Measurements from ENCODE around the gene MYRF. TPM values are rescaled to one million over a fixed set of nuclear protein-coding genes. Genes with fewer than 3 reads are reported as not detected.

The MYRF gene
- 1 to 10 TPM in 7 of 10 donors, under 1 TPM in 3; 0.48 to 2.2 (median 1.1) TPM for polyA plus RNA-seq (ENCODE audit: insufficient read length in 10 of 10)
- long read RNA-seq, donor 1: 0 reads
- long read RNA-seq, donor 2: 0 reads
- long read RNA-seq, donor 3: 0 reads
- long read RNA-seq, donor 4: 0 reads
- long read RNA-seq, donor 5: 0 reads
- long read RNA-seq, donor 6, partial matches to known transcripts: 511 of 516 reads
- long read RNA-seq, donor 6, other reads (novel, unspliced or antisense): 5 of 516 reads
- long read RNA-seq, donor 7: 0 reads
- long read RNA-seq, donor 8: 0 reads
- long read RNA-seq, donor 9: 0 reads

DNA sequence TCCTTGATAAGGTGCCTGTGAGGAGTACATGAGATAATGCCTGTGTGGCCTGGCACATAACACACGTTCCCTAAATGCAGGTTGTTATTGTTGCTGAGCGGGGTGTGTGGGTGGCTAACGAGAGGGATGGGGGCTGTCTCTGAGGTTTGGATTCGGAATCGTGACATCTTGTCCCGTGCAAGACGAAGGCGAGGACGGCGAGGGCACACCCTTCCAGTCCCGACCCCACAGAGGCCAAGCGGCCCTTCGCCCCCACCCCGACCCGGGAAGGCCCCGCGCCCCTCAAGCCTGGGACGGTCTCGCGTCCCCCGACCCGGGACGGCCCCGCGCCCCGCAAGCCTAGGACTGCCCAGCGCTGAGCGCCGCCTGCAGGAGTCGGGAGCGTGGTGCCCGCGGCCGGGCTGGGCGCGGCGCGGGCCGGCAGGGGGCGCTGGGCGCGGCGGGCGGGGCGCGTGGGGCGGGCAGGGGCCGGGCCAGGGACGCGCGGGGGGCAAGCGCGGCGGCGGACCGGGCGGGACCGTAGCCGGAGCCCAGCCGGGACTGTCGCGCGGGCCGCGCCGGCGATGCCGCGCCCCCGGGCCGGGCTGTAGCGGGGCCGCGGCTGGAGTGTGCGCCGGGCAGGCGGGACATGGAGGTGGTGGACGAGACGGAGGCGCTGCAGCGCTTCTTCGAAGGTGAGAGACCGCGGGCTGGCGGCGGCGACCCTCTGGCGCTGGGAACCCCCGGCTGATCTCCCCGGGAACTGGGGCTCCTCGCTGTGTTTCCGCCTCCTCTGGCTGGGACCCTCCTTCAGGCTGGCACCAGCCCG is at the start of gene MYRF:
MYRF (plus strand) TSS at position 520 of the 808 bp plus-strand sequence; CDS start at position 629, 109 bp downstream.
- peak in 2 of 3 donors; percentile 34 to 58 for DNase-seq

DNA sequence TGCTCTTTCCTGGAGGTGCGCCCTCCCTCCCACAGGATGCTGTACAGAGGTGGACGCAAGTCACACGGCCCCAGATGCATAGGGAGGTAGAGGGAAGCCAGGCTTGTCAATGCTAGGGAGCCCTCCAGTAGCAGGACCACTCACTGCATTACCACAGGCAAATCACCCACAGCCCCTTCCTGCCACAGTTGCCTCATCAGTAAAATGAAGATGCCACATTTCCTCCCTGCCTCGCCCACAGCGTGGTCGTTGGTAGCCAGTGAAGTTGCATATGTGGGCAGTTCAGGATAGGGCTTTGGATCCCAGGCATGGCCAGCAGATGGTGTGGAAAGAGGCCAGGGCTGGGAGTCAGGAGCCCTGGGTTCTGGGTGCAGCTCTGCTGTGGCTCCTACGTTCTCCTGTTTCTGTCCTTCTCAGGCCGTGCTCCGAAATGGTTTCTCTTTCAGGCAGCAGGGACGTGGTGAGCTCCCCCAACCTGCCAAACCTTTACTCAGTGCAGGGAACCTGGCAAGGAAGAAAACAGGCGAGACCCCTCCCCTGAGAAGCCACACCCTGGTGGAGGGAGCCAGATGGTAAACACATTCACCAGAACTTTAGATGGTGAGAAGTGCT is 49.6 kb upstream of the MYRF start:
- no peak for DNase-seq

DNA sequence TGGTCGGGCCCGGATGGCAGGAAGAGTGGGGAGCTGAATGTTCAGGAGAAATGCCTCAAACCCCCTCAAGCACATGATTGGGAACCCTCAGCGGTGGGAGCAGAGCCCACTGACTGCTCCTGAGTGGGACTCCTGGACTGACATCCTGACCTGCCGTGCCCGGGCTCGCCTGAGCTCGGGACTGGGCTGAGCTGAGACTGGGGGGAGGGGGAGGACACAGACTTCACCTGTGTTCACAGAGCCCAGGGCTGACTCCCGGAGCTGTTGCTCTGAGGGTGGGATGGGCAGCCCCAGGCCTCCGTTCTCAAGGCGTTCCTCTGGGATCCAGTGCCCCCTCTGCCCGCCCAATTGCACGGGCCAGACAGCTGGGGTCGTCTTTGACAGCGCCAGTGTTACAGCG is 47.6 kb upstream of the MYRF start:
- no peak for DNase-seq

DNA sequence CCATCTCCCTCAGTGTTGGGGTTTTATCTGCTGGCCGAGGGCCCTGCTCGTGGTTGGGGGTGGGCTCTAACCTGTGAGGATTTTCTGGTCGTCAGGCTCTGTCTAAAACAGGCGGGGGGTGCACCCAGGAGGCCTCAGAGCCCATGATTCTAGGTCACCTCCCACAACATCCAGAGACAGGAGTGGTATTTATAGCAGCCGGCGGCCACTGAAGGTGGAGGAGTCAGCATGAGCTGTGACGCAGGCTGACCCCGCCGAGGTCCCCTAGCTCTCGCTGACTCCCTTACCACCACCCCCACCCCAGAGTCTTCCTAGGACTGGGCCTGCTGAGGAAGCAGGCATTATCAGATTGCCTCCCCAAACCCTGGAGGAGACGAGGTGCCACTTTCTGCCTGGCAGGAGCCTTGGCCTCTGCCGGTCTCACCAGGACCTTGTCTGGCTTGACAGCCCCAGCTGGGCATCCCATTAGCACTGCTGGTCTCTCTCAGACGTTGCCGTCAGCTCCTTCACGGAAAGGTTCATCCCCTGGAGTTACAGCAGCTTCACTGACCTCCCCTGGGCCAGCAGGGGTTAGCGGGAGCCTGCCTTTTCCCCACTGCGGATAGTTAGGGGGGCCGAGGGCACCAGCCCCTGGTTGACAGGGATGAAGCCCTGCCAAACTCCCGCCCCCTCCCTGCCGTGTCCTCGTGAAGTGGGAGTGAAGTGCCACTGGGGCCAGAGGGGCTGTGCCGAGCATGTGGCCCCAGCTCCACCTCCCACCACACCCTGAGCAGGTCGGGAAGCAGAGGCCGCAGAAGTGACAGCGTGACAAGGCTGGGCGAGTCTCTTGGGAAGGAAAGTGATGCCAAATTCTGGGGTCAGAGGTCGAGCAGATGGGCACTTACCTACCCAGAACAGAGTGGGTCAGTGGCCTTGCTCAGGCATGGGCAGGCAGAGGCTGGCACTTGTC is 45.7 kb upstream of the MYRF start:
- DNase-seq: no peak

DNA sequence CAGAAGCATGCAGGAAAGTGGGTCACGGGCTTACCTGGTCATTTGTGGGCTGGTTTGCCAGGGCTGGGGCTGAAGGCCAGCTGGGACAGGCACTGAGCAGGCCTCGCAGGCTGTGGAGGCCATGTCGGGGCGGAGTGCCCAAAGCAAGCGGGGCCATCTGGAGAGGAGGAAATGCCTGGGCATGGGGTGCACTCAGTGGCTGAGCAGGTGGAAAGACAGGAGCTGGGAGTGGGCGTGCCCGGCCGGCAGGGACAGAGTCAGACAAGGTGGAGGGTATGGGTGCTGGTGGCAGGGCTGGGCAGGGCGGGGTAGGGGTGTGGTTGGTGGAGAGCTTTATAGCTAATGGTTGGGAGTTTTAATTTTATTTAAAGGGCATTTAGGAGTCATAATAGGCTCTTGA is 44.9 kb upstream of the MYRF start:
- DNase-seq: no peak

DNA sequence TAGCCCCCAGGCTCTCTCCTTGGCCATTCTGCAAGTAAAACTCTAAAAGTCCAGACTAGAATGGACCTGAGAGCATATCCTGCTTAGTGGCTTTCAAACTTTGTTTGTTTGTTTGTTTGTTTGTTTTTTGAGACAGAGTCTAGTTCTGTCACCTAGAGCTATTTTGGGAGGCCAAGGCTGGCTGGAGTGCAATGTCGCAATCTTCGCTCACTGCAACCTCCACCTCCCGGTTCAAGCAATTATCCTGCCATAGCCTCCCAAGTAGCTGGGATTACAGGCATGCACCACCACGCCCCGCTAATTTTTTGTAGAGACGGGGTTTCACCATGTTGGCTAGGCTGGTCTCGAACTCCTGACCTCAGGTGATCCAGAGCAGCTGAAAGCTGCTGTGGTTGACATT is 43.3 kb upstream of the MYRF start:
- DNase-seq: no peak

DNA sequence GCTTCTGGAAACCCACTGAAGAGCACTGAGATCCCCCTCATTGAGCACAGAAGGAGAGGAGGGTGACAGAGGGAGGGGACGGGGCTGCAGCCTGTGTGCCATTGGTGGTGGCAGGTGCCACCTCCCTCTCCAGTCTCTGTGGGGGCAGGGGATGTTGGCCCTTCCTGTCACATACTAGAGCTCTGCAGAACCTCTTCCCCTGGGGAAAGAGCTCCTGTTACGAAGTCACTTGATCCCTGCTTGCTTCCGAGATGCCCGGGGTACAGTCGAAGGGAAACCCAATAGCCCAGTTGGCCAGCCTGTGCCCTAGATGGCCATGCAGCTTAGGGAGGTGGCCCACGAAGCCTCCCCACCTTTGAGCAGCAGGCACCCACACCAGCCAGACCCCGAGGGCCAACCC is 42.9 kb upstream of the MYRF start:
- no peak for DNase-seq

DNA sequence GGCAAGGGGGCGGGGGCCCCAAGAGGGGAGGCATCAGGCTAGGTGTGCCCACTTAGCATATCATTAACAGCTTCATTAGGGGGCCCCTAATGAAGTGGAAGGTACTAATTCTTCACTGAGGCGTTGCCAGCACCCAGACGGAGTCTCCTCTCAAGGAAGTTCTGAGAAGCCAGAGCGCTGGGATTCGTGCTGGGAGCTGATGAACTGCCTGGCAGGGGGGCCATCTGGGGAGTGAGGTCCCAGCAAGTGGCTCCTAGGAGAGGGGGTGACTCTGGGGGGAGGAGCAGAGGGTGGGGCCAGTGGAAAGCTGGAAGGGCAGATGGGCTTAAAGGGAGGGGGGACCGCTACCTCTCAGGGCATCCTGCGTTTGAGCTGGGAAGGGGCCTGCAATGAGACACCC is 42.4 kb upstream of the MYRF start:
- no peak for DNase-seq

DNA sequence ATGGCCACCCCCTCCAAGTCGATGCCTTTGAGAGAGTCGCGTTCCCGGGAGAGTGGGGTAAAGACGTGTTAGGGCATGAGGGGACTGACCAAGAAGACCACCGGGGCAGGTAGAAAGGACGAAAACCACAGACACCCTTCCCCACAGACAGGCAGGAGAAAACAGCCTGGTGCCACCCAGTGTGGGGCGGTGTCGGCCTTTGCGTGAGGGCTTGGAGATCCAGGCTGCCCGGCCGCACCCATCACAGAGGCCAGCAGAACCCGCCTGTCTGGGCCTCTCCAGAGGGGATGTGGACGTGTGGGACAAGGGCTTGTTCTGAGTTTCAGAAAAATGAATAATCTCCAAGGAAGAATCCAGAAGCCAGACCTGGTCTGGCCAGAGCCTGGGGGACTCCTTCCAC is 41.4 kb upstream of the MYRF start:
- no peak for DNase-seq

DNA sequence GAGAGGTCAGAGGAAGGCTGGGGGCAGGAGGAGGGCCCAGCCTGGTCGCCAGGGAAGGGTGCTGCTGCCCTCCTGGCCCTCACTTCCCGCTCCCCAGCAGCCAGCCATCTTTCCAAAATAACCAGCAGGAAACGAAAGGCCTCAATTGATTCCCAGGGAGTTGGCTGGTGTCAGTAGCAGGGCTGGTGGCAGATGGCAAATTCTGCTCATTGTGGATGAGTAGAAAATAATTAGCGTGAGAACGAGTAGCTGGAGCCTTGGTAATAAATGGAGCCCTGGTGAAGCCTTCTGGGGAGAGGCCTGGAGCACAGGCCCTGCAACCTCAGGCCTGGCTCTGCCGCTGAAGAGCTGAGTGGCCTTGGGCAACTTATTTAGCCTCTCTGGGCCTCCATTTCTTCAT is 40.9 kb upstream of the MYRF start:
- DNase-seq: no peak

DNA sequence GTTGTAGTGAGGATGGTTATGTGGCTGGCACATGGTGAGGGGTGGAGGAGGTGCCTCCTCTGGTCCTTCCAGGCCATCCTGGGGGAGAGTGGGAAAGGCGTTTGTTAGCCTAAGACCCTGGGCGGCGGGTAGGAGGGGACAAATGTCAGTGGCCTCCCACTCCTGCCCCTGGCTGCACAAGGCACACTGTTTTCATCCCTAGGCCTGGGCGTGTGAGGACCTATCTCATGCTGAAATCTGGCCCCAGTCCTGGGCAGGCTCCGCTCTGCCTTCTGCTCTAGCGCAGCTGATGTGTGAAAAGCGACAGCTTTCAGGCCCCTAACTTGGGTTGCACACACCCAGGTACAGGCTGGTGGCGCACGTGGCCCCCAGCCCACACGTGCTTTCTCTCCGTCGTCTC is 40.1 kb upstream of the MYRF start:
- no peak for DNase-seq

DNA sequence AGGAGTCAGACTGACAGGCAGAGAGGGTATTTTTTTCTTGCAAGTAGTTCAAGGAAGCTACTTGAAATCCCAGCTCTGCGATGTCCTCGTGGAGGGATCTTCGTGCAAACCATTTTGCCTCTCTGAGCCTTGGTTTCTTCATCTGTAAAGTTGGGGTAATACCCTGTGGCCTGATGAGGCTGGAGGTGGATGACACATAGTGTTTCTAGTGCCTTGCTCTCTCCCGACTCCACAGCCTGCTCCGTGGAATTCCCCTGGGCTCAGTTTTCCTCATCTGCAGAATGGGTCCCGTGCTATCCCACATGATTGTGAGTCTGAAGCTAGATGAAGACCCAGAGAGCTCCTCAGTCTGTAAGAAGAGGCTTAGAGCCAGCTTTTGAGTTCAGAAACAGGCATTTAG is 39.6 kb upstream of the MYRF start:
- DNase-seq: no peak

DNA sequence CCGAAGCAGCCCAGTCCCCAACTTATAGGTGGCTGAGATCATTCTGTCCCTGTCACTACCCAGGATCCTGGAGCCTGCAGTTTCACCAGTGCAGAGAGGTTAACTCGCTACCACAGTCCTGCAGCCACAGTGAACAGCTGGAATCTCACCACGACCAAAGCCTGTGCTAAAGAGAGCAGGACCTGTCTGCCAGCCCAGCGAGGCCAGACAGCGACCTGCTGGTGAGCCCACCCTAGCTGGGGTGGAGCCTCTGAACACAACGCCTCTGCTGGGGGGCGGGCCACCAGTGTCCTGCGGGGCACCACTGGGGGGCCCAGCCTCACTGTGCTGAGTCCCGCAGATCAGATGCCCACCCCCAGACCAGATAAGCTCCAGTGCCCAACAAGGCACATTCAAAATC is 39.0 kb upstream of the MYRF start:
- DNase-seq: no peak

DNA sequence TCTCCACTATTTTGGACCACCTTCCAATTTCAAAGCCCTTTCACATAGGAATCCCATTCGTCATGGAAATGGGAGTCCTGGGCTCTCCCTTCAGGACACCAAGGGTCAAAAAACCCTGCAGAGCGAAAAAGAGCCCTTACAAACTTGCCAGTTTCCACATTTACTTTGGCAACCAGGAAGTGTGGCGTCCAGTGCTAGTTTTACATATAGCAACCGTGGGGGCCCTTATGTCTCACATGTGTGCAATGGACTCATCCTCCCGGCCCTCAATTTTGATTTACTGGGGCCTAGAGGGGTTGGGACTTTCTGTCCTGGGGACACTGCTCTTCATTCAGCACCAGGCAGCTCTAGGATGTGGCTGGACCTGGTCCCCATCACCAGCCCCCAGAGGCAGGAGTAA is 38.5 kb upstream of the MYRF start:
- no peak for DNase-seq

DNA sequence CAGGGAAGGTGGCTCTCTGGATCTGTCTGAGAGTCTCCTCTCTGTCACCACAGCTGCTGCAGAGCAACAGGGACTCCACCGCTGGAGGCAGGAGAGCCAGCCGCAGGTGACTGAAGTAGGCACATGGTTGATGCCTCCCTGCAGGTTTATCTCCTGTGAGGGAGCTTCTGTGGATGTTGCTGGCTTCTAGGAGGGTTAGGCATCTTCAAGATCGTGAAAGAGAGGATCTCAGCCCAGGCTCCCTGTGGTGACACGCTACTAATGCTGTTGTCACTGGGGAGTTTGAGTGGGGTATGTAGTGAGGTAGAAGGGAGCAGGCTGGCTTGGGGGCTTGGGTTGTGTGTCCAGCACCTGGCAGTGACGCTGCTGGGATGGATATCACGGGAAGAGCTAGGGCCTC is 38.1 kb upstream of the MYRF start:
- DNase-seq: no peak

DNA sequence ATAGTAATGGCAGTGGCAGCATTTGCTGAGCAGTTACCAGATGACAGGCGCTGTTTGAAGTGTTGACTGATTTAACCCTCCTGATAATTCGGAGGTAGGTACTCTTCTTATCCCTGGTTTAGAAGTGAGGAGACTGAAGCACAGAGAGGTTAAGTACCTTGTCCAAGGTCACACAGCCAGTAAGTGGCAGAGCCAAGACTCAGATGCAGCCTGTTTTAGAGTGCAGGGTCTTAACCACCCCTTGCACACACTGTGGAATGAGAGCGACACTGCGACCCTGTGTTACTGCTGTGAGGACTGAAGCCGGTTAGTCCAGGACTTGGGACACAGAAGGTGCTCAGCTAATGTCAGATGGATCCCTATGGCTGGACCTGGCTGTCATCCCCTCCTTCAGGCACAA is 37.5 kb upstream of the MYRF start:
- DNase-seq: no peak

DNA sequence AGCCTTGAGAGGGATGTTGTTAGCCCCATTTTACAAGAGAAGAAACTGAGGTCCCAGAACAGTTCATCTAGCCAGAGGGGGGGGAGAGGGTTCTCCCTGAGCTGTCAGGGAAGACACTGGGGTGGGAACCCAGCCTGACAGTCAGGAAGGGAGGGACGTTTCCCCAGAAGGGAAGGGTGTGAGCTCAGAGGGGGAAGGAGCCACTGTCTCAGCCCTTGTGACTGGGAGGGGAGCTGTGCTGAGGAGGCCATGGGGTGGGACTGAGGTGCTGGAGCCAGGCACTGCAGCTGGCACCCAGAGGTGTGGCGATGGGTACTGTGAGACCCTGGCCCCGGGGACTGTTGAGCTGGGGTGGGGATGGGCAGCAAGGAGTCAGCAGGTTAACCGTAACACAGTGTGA is 36.6 kb upstream of the MYRF start:
- DNase-seq: no peak

DNA sequence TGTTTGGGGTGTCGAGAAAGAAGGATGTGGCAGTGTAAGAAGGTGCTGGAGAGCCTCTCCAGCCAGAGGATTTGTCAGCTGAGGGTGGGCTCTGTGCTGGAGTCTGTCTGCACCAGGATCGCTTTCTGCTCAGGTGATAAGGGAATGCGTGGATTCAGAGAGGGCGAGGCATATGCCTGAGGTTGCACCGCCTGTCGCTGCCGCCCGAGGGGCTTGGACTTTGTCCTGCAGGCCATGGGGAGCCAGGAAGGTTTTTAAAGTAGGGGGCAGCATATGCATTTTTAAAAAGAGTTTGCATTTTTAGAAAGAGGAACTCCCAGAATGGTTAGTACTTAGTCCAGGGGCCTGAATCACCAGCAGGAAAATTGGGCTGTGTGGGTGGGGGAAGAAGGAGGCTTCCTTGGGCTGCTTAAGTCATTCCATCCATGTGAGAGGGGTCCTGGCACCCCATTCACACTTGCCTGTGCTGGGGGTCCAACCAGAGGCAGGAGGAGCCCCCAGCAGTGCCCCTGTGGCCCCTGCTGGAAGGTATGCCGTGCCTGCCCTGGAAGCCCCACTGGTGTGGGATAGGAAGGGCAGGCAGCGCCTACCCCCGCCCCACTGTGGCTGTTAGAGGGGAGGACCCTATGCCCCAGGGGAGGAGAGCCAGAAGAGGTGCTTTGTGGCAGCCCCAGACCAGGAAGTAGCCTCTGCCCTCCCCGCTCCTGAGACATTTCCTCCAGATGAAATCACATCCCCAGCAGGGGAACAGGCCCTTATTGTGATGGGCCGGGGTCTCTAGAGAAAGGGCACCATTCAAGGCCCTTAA is 35.8 kb upstream of the MYRF start:
- DNase-seq: no peak

DNA sequence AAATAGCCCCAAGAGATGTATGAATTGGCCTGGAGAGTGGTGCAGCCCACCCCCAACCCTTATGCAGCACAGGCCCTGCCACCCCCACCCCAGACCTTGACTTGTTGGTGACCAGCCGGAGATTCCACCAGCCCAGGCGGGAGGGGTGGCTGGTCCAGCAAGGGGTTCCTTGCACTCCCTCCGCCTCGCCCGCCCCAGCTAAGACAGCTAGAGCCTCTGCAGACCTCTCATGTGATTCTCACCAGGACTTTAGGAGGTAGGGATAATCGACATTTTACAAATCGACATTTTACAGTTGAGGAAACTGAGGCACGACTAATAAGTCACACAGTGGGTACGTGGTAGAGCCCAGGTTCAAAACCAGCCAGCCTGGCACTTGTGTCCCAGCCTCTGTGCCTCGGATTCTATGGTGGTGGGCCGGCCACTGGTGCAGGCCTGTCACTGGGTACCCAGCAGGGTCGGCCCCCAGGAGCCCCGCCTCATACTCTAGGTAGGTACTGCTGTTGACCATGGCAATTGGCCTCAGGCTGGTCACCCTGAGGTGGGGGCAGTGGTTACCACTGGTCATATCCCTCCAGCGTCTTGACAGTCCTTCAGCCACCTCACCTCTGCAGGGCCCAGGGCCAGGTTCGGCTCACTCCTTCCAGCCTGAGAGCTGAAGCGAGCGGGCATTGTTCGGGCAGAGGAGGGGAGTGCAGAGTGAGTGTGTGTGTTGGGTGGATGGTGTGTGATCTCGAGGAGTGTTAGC is 35.0 kb upstream of the MYRF start:
- DNase-seq: no peak

DNA sequence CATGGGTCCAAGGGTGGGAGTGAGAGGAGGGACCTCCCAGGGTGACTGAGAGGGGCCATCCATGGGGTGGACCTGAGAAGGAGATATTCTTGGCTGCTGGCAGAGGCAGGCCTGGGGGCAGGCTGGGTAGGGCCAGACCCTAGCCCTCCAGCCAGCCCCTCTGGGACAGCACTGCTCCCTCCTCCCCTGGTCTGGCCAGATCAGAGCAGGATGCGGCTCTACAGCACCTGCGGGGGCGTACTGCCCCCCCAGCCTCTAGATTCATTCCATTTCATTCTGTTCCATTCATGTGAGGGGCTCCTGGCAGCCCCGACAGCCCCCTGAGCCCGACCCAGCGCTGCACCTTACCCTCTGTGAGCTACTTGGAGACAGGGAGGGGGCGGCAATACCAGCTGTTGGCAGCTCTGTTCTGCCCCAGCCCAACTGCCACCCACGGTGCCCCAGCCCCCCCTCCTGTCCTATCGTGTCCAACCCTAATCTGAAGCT is 34.3 kb upstream of the MYRF start:
- DNase-seq: peak in 1 of 3 donors; percentile 55
